IMR-90 (cell line): ENCODE data around the gene DNAI7. TPM values are rescaled to one million over a fixed set of nuclear protein-coding genes. Genes with fewer than 3 reads are reported as not detected.

Experiments
- ATAC-seq: fragments of 200-7000 bp; cut with Tn5 transposase; 2 replicates; pipeline ENCODE4 v1.9.1; 2020; ENCODE audit warnings: low read depth, mild to moderate bottlenecking, moderate library complexity
- BruUV-seq: library from RNA; stranded (reverse); fragments of 400-500 nt; replicated peaks from 2 replicates; lab custom pipeline; 2021; lab: Mats Ljungman, UMichigan
- CTCF ChIA-PET: fragments of 300-600 bp; formaldehyde crosslinking; extraction: SDS; loops from one replicate; lab custom pipeline; 2021; ENCODE audit warnings: antibody characterized with exemption; lab: Yijun Ruan, JAX
- POLR2A ChIA-PET: fragments of 300-600 bp; sonication (Branson Sonifier 250); formaldehyde crosslinking; loops from one replicate; lab custom pipeline; 2022; ENCODE audit warnings: antibody characterized with exemption; ENCODE audit not compliant: unreplicated experiment; lab: Charles Lee
- DNase-seq: peaks from one replicate; pipeline ENCODE4 v3.0.0; 2013
- H2AFZ ChIP-seq: replicated peaks from 2 replicates; pipeline ENCODE3; 2013; ENCODE audit warnings: low read length, mild to moderate bottlenecking; ENCODE audit not compliant: poor library complexity
- H2AK5ac ChIP-seq: 2 replicates; pipeline ENCODE4 v1.6.1; 2013; ENCODE audit warnings: low read depth, low read length, inconsistent platforms
- H2AK9ac ChIP-seq: replicated peaks from 2 replicates; pipeline ENCODE3; 2013; ENCODE audit warnings: mild to moderate bottlenecking, low read depth, low read length, moderate library complexity; ENCODE audit not compliant: poor library complexity
- H2BK120ac ChIP-seq: 2 replicates; pipeline ENCODE4 v1.6.1; 2013; ENCODE audit warnings: low read depth, low read length, inconsistent platforms
- H2BK15ac ChIP-seq: 3 replicates; pipeline ENCODE4 v1.6.1; 2013; ENCODE audit warnings: low read depth, low read length, inconsistent platforms
- H2BK20ac ChIP-seq: 2 replicates; pipeline ENCODE4 v1.6.1; 2013; ENCODE audit warnings: low read depth, mild to moderate bottlenecking, inconsistent platforms, low read length, moderate library complexity
- H2BK5ac ChIP-seq: 2 replicates; pipeline ENCODE4 v1.6.1; 2013; ENCODE audit warnings: mild to moderate bottlenecking, low read depth, low read length, inconsistent platforms; ENCODE audit not compliant: poor library complexity, severe bottlenecking
- H3K14ac ChIP-seq: replicated peaks from 2 replicates; pipeline ENCODE4 v1.6.1; 2013; ENCODE audit warnings: low read depth, low read length, inconsistent platforms
- H3K18ac ChIP-seq: 2 replicates; pipeline ENCODE4 v1.6.1; 2013; ENCODE audit warnings: low read depth, low read length, control low read depth
- H3K23ac ChIP-seq: 2 replicates; pipeline ENCODE4 v1.6.1; 2013; ENCODE audit warnings: low read depth, low read length, inconsistent platforms
- H3K27ac ChIP-seq: 2 replicates; pipeline ENCODE4 v1.5.1; 2013; ENCODE audit warnings: mild to moderate bottlenecking, control low read depth, low read length; ENCODE audit not compliant: insufficient read depth
- H3K27me3 ChIP-seq: 2 replicates; pipeline ENCODE4 v1.6.1; 2013; ENCODE audit warnings: low read length; ENCODE audit not compliant: control insufficient read depth, insufficient read depth
- H3K36me3 ChIP-seq: 2 replicates; pipeline ENCODE4 v1.6.1; 2013; ENCODE audit warnings: low read length, mixed read lengths; ENCODE audit not compliant: control insufficient read depth, insufficient read depth
- H3K4ac ChIP-seq: 2 replicates; pipeline ENCODE4 v1.6.1; 2013; ENCODE audit warnings: low read depth, low read length, inconsistent platforms
- H3K4me1 ChIP-seq: 2 replicates; pipeline ENCODE4 v1.6.1; 2013; ENCODE audit warnings: low read length, mixed read lengths; ENCODE audit not compliant: control insufficient read depth, insufficient read depth
- H3K4me2 ChIP-seq: 2 replicates; pipeline ENCODE4 v1.6.1; 2013; ENCODE audit warnings: low read depth, mild to moderate bottlenecking, control low read depth, low read length, moderate library complexity
- H3K4me3 ChIP-seq: 2 replicates; pipeline ENCODE4 v1.5.1; 2013; ENCODE audit warnings: low read depth, mild to moderate bottlenecking, control low read depth, low read length, moderate library complexity; ENCODE audit not compliant: insufficient read depth
- H3K56ac ChIP-seq: 2 replicates; pipeline ENCODE4 v1.6.1; 2013; ENCODE audit warnings: low read length, inconsistent platforms; ENCODE audit not compliant: insufficient read depth; ENCODE audit errors: extremely low read depth
- H3K79me1 ChIP-seq, 2 experiments: 2 replicates each; pipeline ENCODE4 v1.6.1; 2013; ENCODE audit warnings: low read length in 2 of 2, inconsistent platforms in 1 of 2, low read depth in 1 of 2
- H3K9ac ChIP-seq: 2 replicates; pipeline ENCODE4 v1.6.1; 2013; ENCODE audit warnings: low read depth, low read length, control low read depth
- H3K9me1 ChIP-seq: 2 replicates; pipeline ENCODE4 v1.6.1; 2013; ENCODE audit warnings: low read length, inconsistent platforms; ENCODE audit not compliant: insufficient read depth
- H3K9me3 ChIP-seq: 2 replicates; pipeline ENCODE4 v1.6.1; 2013; ENCODE audit warnings: low read length; ENCODE audit not compliant: control insufficient read depth, insufficient read depth
- H4K20me1 ChIP-seq: 2 replicates; pipeline ENCODE4 v1.6.1; 2013; ENCODE audit warnings: low read length, inconsistent platforms; ENCODE audit not compliant: insufficient read depth
- H4K5ac ChIP-seq: 2 replicates; pipeline ENCODE4 v1.6.1; 2013; ENCODE audit warnings: mild to moderate bottlenecking, low read depth, low read length, control low read depth
- H4K8ac ChIP-seq, 2 experiments: 2 replicates each; pipeline ENCODE4 v1.6.1; 2013; ENCODE audit warnings: low read depth in 2 of 2, low read length in 2 of 2, control low read depth in 1 of 2, inconsistent platforms in 1 of 2
- H4K91ac ChIP-seq: 2 replicates; pipeline ENCODE4 v1.6.1; 2013; ENCODE audit warnings: low read depth, low read length, inconsistent platforms; ENCODE audit not compliant: insufficient read depth
- BHLHE40 ChIP-seq: fragments of 150-350 bp; IDR thresholded peaks from 2 replicates; pipeline ENCODE4 v1.6.1; 2016; ENCODE audit warnings: mild to moderate bottlenecking, low read depth, low read length
- CEBPB ChIP-seq: IDR thresholded peaks from 2 replicates; pipeline ENCODE4 v1.6.1; 2012; ENCODE audit warnings: low read depth, low read length, improper control_type of control experiment
- CHD1 ChIP-seq: IDR thresholded peaks from 2 replicates; pipeline ENCODE4 v1.6.1; 2012; ENCODE audit warnings: low read depth, low read length, improper control_type of control experiment
- FOS ChIP-seq: fragments of 150-350 bp; IDR thresholded peaks from 2 replicates; pipeline ENCODE4 v1.6.1; 2016; ENCODE audit warnings: low read depth, low read length
- MAFK ChIP-seq: IDR thresholded peaks from 2 replicates; pipeline ENCODE4 v1.6.1; 2012; ENCODE audit warnings: low read depth, low read length, improper control_type of control experiment
- MAZ ChIP-seq: IDR thresholded peaks from 2 replicates; pipeline ENCODE4 v1.6.1; 2012; ENCODE audit warnings: low read depth, mild to moderate bottlenecking, low read length, improper control_type of control experiment, moderate library complexity, borderline replicate concordance
- MXI1 ChIP-seq: IDR thresholded peaks from 2 replicates; pipeline ENCODE4 v1.6.1; 2012; ENCODE audit warnings: low read depth, mild to moderate bottlenecking, low read length, moderate library complexity, borderline replicate concordance
- NFE2L2 ChIP-seq: fragments of 150-350 bp; IDR thresholded peaks from 2 replicates; pipeline ENCODE4 v1.6.1; 2016; ENCODE audit warnings: low read depth, mild to moderate bottlenecking, low read length
- POLR2A ChIP-seq: IDR thresholded peaks from 2 replicates; pipeline ENCODE4 v1.6.1; 2012; ENCODE audit warnings: mild to moderate bottlenecking, low read depth, low read length
- RAD21 ChIP-seq: IDR thresholded peaks from 2 replicates; pipeline ENCODE4 v1.6.1; 2012; ENCODE audit warnings: low read length, improper control_type of control experiment
- RCOR1 ChIP-seq: IDR thresholded peaks from 2 replicates; pipeline ENCODE4 v1.6.1; 2012; ENCODE audit warnings: mild to moderate bottlenecking, low read length, improper control_type of control experiment; ENCODE audit not compliant: insufficient replicate concordance
- RFX5 ChIP-seq: IDR thresholded peaks from 2 replicates; pipeline ENCODE4 v1.8.0; 2012; ENCODE audit warnings: low read depth, mild to moderate bottlenecking, low read length, moderate library complexity
- SMC3 ChIP-seq: fragments of 150-350 bp; IDR thresholded peaks from 2 replicates; pipeline ENCODE4 v1.6.1; 2016; ENCODE audit warnings: low read depth, mild to moderate bottlenecking, antibody characterized with exemption, low read length, moderate library complexity
- USF2 ChIP-seq: fragments of 150-350 bp; IDR thresholded peaks from 2 replicates; pipeline ENCODE4 v1.6.1; 2017; ENCODE audit warnings: mild to moderate bottlenecking, antibody characterized with exemption, low read length, low read depth
- WGBS, 2 experiments: methylation state at CpG; one replicate each; pipeline versions ENCODE4 v1.1.5 to v1.1.7; 2013; ENCODE audit warnings: missing lambda C conversion rate in 2 of 2; ENCODE audit not compliant: insufficient read length in 1 of 2; ENCODE audit errors: extremely low coverage in 2 of 2; 5-methylcytosine and 5-hydroxymethylcytosine counted together
- dilution Hi-C: fragments of 300-500 bp; cut with HindIII; formaldehyde crosslinking; loops from one replicate; pipeline ENCODE4 v1.14.3; 2018; ENCODE audit warnings: low sequenced_read_pairs; ENCODE audit not compliant: unreplicated experiment
- in situ Hi-C: fragments of 300-500 bp; cut with MboI; formaldehyde crosslinking; loops from 3 replicates; pipeline ENCODE4 v1.14.3; 2019; ENCODE audit warnings: low sequenced_read_pairs, inconsistent platforms, mixed read lengths
- intact Hi-C: fragments of 100-400 bp; cut with micrococcal nuclease; formaldehyde crosslinking; loops from 2 replicates; pipeline ENCODE4 v1.10.0; 2022
- polyA plus RNA-seq, 3 experiments: library from polyadenylated mRNA; depleted of rRNA; stranded (reverse); fragments of >200 nt; gene quantifications; 2 replicates each; pipeline ENCODE4 v1.2.3, GENCODE V29; 2012; ENCODE audit warnings: low replicate concordance in 1 of 3
- total RNA-seq: library from RNA; depleted of rRNA; stranded (reverse); fragments of >200 nt; gene quantifications from 2 replicates; pipeline ENCODE4 v1.2.3, GENCODE V29; 2012

The DNAI7 gene
- total and polyA plus RNA-seq, 2 of the 4 experiments (the other 2 are of a cell fraction): under 0.01 to 0.07 TPM

- CTCF ChIA-PET: no interaction called here
- dilution Hi-C loops: no loop called here
- no peaks in the 10 kb centered on the region for H3K36me3 ChIP-seq
These were observed 71.8 kb downstream of the DNAI7 start for GRCh38 chr12:25123126-25123525.

More at GRCh38 chr12:25123126-25123525, 71.8 kb downstream of the DNAI7 start:
- no peak overlapping the region for H3K4me2 ChIP-seq
- H2BK120ac ChIP-seq: no peak overlapping the region
- H3K4me1 ChIP-seq: no peaks in the 10 kb centered on the region
- no CpG with 5 or more reads among the region's 1 CpG for WGBS, 2 experiments
- H4K8ac ChIP-seq: no peak overlapping the region
- H3K18ac ChIP-seq: no peak overlapping the region
- ATAC-seq: no peak
- H2AFZ ChIP-seq: no peak overlapping the region
- H2BK5ac ChIP-seq: no peak overlapping the region
- no peaks in the 10 kb centered on the region for H3K79me1 ChIP-seq
- POLR2A ChIA-PET: no interaction called here
- intact Hi-C loops (loop anchor here (5.0 kb wide), 1 partner anchor 46 kb away; no protein-coding TSS in a partner anchor), in situ Hi-C loops (no loop called here)
- no peak overlapping the region for H3K56ac ChIP-seq
- no peak overlapping the region for H3K9ac ChIP-seq
- no peak overlapping the region for H2BK20ac ChIP-seq
- no peak overlapping the region for H2AK5ac ChIP-seq
- no peaks in the 10 kb centered on the region for H3K27me3 ChIP-seq
- H3K14ac ChIP-seq: no peak overlapping the region
- no peaks in the 10 kb centered on the region for H4K20me1 ChIP-seq
- no peak overlapping the region for H3K27ac ChIP-seq
- no peak overlapping the region for H2AK9ac ChIP-seq
- TF ChIP-seq BHLHE40: no peak
- TF ChIP-seq MAZ: no peak
- TF ChIP-seq RAD21: no peak
- TF ChIP-seq FOS: no peak
- no peak for TF ChIP-seq RFX5
- no peak for TF ChIP-seq CHD1
- TF ChIP-seq MXI1: no peak
- TF ChIP-seq USF2: no peak
- TF ChIP-seq POLR2A: no peak
- no peak for TF ChIP-seq CEBPB
- TF ChIP-seq RCOR1: no peak
- TF ChIP-seq NFE2L2: no peak
- no peak for TF ChIP-seq SMC3
- TF ChIP-seq MAFK: no peak
- no peaks in the 10 kb centered on the region for H3K9me1 ChIP-seq
- H2BK15ac ChIP-seq: no peak overlapping the region
- no peak for DNase-seq
- no peaks in the 10 kb centered on the region for H3K9me3 ChIP-seq
- H3K23ac ChIP-seq: no peak overlapping the region
- no peak overlapping the region for H3K4me3 ChIP-seq
- no peak overlapping the region for H3K4ac ChIP-seq
- H4K91ac ChIP-seq: no peak overlapping the region
- H4K5ac ChIP-seq: no peak overlapping the region
- BruUV-seq: no TSS peak
